Measurements from ENCODE around the gene TSPYL4.

- TF ChIP-seq CTCF (conservative IDR thresholded peaks at IDR 0.05; ENCODE audit: low read length), result no peak
- no peak for TF ChIP-seq EZH2phosphoT487 (IDR thresholded peaks at IDR 0.05; ENCODE audit: borderline replicate concordance)
These were observed 9.5 kb upstream of the TSPYL4 start for GRCh38 chr6:116263353-116263752.

All from Loucy (cell line).